Renal cortical epithelial cell (primary cell): ENCODE data around the gene BRSK1. TPM values are rescaled to one million over a fixed set of nuclear protein-coding genes. Genes with fewer than 3 reads are reported as not detected.

ENCODE experiments used
- DNase-seq: peaks from one replicate; pipeline ENCODE4 v3.0.0-alpha.2; 2011; ENCODE audit warnings: low read depth
- total RNA-seq: library from RNA; depleted of rRNA; stranded (reverse); fragments of >200 nt; gene quantifications from 2 replicates; pipeline ENCODE4 v1.2.3, GENCODE V29; 2014

The BRSK1 gene
- total RNA-seq, 1 donor from 2014 or later = 4.5 TPM

DNA sequence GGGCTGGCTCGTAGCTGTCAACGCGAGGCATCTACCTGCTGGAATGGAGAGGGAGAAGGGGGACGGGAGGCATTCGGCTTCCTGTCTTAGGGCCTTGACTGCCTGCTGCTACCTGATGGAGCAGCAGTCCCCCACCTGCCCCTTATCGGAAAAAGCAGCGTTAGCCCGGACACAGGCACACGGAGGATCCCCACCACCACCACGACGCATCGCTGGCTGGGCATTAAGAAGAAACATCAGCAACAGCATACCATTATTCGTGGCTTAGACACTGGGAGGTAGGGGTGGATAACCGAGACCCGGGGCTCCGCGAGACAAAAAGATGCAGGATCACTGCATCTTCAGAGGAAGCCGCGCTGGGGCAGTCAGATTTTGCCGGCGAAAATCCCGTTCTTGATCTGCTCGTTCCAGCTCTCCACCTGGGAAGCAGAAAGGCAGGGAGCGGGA lies 69.6 kb downstream of the BRSK1 start:
- no peak for DNase-seq

DNA sequence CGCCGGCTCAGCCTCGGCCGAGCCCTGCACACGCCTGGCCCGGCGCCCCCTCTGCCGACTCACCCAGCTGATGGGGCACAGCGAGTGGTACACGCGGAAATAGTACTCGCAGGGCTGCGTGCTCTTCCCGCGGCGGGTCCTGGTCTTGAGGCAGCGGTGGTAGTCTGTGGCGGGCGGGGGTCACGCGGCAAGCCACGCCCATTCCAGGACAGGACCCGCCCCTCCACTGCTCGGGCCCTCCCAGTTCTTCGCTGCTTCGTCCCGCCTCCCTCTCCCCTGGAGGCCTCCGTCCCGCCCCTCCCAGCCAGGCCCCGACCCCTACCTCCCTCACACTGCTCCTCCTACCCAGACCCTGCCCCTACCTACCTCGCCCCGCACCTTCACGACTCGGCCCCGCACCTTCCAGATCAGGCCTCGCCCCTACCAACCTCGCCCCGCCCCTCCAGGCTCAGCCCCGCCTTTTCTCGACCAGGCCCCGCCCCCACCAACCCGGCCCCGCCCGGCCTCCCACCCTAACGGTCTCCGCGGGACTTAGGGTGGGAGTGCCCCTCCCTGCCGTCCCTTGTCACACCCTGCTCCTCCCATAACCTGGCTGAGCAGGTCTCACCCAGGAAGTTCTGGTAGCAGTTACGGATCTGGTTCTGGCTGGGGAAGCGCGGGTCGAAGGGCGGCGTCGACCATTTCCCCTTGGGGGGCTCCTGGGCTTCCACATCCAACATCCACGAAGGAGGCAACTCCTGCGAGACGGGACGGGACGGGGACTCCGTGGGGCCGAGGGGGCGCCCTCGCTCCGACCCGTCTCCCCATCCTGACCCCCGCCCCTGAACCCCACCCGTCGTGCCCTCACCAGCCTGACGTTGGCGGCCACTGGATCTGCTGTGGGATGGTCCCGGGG lies 70.3 kb downstream of the BRSK1 start:
- DNase-seq = no peak

DNA sequence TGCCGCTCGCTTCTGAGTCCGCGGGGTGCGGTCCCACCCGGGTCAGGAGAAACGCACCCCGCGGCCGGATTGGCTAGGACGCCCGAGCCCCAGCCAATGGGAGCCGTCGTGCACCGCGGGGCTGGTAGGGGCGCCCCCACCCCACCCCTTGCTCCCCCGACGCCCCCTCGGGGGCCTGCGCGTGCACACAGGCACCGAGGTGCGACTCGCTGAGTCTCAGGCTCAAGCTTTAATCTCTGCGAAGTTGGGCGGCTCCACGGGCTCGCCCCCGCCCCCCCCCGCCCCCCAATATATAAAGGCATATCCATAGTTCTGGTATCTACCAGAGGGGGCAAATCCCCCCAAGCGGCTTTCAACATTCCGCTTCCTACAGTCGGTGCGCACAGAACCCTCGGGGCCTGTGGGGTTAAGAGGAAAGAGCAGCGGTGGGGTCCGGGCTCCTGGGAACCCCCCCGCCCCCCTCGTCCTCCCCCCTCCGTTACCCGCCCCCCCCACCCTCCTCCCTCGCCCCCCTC lies 71.0 kb downstream of the BRSK1 start, which contains the start of gene COX6B2:
TSS of gene COX6B2 (minus strand) at position 22 of the 515 bp plus-strand sequence. CDS start 198 bp downstream, outside the sequence.
- no peak for DNase-seq

DNA sequence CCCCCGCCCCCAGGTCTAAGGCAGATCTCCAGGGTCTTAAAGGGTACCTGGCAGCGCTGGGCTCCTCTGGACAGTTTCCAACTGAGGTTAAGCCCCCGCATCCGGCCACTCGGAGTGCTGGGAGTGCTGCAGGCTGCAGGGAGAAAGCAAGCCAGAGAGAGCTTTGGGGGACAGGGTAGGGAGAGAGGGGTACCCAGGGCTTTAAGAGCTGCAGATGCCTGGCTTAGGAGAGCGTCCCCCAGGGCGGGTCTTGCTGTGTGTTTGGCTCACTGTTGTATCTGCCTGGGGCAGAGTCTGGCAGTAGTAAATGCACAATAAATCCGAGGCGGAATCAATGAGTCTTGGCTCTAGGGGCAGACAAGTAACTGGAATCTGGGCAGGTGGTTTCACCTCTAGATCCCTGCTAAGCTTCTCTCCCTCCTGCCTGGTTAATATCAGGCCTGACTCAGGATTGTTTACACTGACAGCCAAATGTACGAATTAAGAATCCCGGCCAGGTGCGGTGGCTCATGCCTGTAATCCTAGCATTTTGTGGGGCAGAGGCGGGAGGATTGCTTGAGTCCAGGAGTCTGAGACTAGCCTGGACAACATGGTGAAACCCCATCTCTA lies 71.5 kb downstream of the BRSK1 start:
- no peak for DNase-seq

DNA sequence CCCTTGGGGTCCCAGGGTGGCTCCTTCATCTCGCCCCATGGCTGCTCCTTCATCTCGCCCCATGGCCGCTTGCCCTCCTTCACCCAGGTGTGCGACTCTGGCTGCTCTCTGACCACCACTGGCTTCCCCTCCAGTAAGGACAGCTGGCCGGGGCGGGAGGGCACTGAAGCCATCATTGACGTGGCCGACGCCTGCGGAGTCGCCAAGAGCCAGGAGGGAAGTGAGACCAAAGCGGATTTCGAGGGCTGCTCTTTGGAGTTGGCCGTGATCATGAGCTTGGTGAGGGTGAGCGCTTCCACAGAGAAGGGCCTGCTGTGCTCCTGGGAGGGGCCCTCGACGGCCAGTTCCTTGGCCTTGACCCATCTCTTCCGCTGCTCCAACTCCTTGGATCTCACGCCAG lies 74.7 kb downstream of the BRSK1 start:
- DNase-seq = no peak

DNA sequence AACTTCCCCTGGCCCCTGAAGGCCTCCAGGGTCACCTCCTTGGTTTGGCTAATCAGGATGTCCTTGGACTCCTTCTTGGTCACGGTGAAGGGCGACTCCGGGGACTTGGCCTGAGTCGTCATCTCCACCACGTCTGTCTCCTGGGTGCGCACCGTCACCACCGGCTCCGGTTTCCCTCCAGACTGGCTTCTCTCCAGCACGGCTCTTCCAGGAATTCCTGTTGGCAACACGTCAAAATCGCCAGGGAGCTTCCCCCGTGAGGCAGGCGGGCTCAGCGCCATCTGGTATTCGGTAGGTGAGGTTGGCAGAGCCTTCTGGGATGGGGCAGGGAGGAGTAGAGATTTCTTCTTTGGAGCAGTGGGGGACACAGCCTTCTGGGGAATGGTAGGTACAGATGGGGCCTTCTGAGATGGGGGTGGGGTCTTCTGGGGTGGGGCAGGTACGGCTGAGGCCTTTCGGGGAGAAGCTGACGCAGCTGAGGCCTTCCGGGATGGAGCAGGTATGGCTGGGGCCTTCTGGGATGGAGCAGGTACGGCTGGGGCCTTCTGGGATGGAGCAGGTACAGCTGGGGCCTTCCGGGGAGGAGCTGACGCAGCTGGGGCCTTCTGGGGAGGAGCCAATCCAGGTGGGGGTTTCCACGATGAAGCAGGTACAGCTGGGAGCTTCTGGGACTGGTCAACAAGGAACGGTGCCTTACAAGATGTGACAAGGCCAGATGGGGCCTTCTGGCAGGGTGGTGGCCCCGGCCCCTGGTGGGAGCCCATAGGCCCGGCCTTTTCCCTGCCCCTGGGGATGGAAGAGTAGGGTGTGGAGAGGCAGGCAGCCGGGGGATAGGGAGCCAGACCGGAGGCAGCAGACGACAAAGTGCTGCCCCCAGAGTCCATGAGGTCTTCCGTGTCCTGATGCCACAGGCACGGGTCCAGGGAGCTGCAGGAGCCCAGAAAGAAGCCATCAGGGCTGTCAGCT lies 75.4 kb downstream of the BRSK1 start:
- no peak for DNase-seq

DNA sequence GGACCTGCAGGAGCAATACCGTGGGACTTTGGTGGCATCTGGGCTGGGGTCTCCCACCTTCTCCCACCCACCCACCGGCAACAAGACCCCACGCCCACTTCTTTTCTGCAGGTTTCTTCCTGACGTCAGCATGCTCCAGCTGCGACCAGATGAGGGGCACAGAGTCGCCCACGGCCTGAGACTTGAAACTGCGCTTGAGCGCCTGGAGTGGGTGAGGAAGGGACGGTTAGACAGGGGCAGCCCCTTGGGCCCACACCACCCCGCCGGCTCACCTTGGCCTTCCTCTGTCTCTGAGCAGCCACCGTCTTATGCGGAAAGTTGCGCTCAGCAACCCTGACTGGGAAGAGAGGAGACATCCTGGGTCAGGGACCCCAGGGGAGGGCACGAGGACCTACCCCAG lies 77.1 kb downstream of the BRSK1 start:
- no peak for DNase-seq

Other genes with a start within 250 kb of the BRSK1 start
- gene GP6, start 245.7 kb upstream of the BRSK1 start, total RNA-seq = 0.10 TPM in 1 of 2 replicates, not detected in the other
- gene RDH13, start 220.8 kb upstream of the BRSK1 start, total RNA-seq = 19.9 and 22.2 TPM in 2 replicates
- 7.0 and 40.5 TPM in 2 replicates for gene EPS8L1, start 208.1 kb upstream of the BRSK1 start, total RNA-seq
- 17.5 and 32.4 TPM in 2 replicates for gene PPP1R12C, start 166.4 kb upstream of the BRSK1 start, total RNA-seq
- gene TNNT1, start 134.8 kb upstream of the BRSK1 start, total RNA-seq = 1.9 and 5.9 TPM in 2 replicates
- 0.15 TPM in 1 of 2 replicates, not detected in the other for gene TNNI3, start 126.3 kb upstream of the BRSK1 start, total RNA-seq
- 2.8 and 2.9 TPM in 2 replicates for gene DNAAF3, start 117.4 kb upstream of the BRSK1 start, total RNA-seq
- gene SYT5, start 103.7 kb upstream of the BRSK1 start, total RNA-seq = 1.0 TPM in 1 of 2 replicates, not detected in the other
- gene PTPRH, start 74.5 kb upstream of the BRSK1 start, total RNA-seq = 0.55 and 4.9 TPM in 2 replicates
- gene TMEM86B, start 55.2 kb upstream of the BRSK1 start, total RNA-seq = 0.94 TPM in 1 of 2 replicates, not detected in the other
- gene PPP6R1, start 25.0 kb upstream of the BRSK1 start, total RNA-seq = 22.1 and 74.3 TPM in 2 replicates
- gene HSPBP1, start 3.9 kb upstream of the BRSK1 start, total RNA-seq = 38.6 and 46.9 TPM in 2 replicates
- not detected in 2 replicates for gene TMEM150B, start 41.3 kb downstream of the BRSK1 start, total RNA-seq
- 4.9 and 10.4 TPM in 2 replicates for gene KMT5C, start 55.9 kb downstream of the BRSK1 start, total RNA-seq
- 0.25 TPM in 1 of 2 replicates, not detected in the other for gene COX6B2, start 70.7 kb downstream of the BRSK1 start, total RNA-seq
- gene GARIN5B, start 79.3 kb downstream of the BRSK1 start, total RNA-seq = not detected in 2 replicates
- gene IL11, start 86.5 kb downstream of the BRSK1 start, total RNA-seq = 3.7 and 38.4 TPM in 2 replicates
- gene TMEM190, start 92.8 kb downstream of the BRSK1 start, total RNA-seq = not detected in 2 replicates
- gene TMEM238, start 100.3 kb downstream of the BRSK1 start, total RNA-seq = 3.4 and 13.7 TPM in 2 replicates
- gene RPL28, start 101.9 kb downstream of the BRSK1 start, total RNA-seq = 177 and 303 TPM in 2 replicates
- 13.6 and 45.3 TPM in 2 replicates for gene UBE2S, start 123.8 kb downstream of the BRSK1 start, total RNA-seq
- gene SHISA7, start 159.3 kb downstream of the BRSK1 start, total RNA-seq = not detected in 2 replicates
- 64.3 and 69.8 TPM in 2 replicates for gene ISOC2, start 177.6 kb downstream of the BRSK1 start, total RNA-seq
- gene C19orf85, start 180.8 kb downstream of the BRSK1 start, total RNA-seq = not detected in 2 replicates
- gene ZNF628, start 192.6 kb downstream of the BRSK1 start, total RNA-seq = 3.5 and 6.0 TPM in 2 replicates
- 21.2 and 39.4 TPM in 2 replicates for gene NAT14, start 201.2 kb downstream of the BRSK1 start, total RNA-seq
- gene SSC5D, start 204.4 kb downstream of the BRSK1 start, total RNA-seq = 5.0 and 69.4 TPM in 2 replicates